Esophagus mucosa (tissue), 1 donor: Measurements from ENCODE around the gene TM4SF20. TPM values are rescaled to one million over a fixed set of nuclear protein-coding genes. Genes with fewer than 3 reads are reported as not detected.

Experiments used
- ATAC-seq: fragments of 200-7000 bp; cut with Tn5 transposase; one replicate; pipeline ENCODE4 v1.9.1; 2020
- total RNA-seq: library from RNA; stranded (reverse); gene quantifications from one replicate; pipeline ENCODE4 v1.2.4, GENCODE V29; 2023
- donor health status: DM: yes; HTN: yes; CAD: no.

The TM4SF20 gene, protein sequence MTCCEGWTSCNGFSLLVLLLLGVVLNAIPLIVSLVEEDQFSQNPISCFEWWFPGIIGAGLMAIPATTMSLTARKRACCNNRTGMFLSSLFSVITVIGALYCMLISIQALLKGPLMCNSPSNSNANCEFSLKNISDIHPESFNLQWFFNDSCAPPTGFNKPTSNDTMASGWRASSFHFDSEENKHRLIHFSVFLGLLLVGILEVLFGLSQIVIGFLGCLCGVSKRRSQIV
- total RNA-seq = not detected

DNA sequence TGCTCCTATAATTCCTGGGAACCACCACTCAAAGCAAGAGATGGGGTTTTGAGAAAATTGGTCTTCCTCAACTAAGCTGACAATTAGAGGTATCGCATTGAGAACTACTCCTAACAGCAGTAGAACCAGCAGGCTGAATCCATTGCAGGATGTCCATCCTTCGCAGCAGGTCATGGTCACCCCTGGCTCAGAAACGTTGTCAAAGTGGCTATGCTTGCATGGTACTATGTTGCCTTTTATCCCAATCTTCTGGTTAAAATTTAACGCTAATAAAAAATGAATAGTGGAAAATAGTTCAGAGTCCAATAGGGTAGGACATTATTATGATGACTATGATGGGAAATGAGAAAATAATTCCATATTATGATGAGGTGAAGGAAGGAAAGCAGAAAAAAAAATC lies at the start of gene TM4SF20:
TM4SF20 (minus strand) TSS at position 212 of the 400 bp plus-strand sequence; CDS start at position 174, 38 bp downstream.
- ATAC-seq = no peak

DNA sequence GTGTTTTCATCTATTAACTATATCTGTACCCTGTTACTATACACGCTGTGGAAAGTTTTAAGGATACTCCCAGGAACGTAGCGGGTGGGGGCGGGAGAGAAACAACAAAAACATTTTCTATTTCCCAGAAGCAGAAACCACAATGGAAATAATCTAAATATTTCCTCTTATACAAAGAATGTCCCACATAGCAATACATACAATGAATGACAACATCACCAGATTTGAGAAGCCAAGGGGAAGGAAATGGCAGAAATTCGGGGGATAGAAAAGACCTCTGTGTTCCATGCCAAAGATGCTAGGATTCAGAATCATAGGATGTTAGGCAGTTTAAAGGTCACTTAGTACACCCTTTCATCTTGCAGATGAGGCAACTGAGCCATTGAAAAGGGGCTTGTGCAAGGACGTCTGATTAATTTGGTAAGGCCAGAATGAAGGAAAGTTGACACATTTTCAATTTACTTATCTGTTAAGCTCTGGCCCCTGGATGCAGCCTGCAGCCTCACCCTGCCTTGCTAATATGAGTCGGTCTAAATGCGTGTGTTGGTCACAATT lies 49.7 kb upstream of the TM4SF20 start:
- no peak for ATAC-seq

DNA sequence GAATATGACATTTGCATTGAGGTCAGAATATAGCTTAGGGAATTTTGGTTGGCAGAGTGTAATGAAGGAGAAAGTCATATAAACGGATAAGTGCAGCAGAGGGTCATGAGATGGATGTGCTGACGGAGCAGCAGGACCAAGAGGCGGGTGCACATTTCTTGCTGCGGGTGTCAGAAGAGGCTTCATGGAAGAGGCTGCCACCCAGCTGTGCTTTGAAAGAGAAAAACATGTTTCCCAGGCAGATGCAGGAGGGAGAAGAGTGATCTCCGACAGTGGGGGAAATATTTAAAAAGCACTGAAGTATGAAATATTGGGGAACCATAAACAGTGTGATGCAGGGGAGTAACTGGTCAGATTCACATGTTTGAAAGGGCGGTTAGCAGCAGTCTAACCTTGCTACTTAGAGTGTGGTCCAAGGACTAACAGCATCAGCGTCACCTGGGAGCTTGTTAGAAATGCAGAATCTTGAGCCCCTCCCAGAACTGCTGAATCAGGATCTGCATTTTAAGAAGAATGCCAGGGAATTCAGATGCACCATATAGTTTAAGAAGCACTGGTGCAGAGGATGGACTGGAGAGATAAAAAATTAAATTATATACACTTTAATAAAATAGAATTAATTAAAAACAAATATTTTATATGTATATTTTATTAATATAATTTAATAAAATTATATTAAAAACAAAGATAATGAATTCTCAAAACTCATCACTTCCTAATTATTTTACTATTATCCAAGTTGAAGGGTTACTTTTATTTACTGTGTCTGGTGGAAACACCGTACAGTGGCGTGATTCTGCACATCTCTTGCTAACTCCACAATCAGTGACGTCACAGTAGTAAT lies 44.8 kb upstream of the TM4SF20 start:
- ATAC-seq = no peak

DNA sequence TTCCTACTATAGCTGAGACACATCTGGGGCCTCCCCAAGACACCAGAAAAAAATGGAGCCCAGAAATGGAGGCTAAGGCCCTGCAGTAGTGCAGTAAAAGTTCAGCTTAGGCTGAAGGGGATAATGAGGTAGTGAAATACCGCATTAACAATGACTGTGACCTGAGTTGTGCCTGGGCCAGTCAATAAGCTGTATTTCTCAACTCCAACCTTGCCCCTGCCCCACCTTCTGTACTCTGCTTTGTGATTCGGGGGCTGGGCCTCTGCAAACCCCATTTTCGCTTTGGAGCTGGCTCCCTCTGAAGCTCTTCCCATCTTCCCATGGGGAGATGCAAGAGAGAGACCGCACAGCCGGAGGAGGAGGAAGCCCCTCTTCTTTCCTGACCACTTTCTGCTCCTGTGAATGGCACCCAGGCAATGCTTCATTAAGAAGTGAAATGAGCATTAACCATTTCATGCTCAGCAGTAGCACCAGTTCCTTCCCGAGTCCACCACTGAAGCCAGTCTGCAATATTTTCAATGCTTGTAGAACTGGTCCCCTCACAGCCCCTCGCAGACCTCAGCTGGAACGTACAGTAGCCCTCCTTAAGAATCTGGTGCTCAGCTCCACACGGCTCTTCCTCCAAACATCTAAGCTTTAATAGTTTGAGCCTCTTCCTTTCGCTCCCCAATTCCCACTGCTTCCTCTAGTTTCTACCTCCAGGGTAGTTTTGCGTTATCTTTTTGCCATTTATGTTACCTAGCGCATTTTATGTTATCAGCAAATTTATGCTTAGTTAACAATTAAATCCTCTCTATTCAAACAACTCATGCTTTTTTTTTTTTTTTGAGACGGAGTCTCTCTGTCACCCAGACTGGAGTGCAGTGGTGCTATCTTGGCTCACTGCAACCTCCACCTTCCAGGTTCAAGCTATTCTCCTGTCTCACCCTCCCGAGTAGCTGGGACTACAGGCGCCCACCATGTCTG lies 41.3 kb upstream of the TM4SF20 start:
- no peak for ATAC-seq

DNA sequence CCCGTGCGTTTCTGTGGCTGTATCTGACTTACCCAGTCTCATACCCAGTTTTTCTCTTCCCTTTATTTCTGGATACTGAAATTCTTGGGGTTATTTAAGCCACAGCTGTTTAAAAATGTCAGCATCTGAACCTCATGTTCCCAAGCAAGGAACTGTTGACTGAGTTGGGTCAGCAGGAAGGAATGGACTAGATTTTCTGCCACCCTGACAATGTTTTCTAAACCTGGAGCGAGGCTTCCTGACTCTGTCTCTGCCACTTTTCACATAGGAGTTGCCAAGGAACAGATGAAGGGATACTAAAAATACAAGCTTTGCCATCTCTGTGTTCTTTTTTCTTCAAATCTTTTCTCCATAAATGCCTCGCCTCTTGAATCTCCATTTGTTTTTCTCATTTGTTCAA lies 37.6 kb upstream of the TM4SF20 start:
- ATAC-seq = no peak

DNA sequence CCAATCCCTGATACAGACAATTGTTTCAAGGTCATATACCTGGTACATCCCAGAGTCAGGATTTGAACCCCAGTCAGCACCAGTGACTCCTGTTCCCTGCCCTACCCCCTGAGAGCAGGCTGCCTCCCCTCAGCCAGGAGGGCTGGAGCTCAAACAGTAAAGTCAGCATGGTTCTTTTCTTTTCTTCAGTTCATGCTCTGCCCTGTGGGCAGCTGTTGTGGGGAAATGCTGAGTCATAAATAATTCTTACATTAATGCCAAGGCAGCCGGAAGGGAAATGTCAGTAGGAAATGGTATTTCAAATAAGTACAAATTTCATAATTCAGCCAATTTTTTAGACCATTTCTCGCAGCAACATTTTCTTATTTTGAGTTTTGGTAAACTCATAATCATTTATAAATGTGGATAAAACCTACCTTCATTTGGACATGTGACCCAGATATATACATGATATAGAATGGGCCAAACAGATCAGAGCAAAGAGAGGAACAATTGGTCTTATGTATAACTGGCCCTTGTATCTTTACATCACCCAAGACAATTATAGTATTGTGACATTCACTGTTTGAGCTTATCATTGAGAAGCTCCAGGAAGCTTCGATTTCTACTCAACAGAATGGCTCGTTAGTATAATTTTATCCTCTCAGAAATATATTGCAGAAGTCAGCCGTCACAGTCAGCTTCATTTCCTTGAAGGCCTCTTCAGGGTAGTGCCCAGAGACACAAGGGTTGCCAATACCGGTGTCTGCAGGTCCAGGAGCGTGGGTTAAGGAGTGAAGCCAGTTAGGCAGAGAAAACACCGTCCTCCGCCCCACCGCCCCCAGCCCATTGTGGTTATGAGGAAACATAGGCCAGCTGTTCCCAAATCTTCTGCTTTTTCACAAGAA lies 36.7 kb upstream of the TM4SF20 start:
- peak; percentile 76 for ATAC-seq

DNA sequence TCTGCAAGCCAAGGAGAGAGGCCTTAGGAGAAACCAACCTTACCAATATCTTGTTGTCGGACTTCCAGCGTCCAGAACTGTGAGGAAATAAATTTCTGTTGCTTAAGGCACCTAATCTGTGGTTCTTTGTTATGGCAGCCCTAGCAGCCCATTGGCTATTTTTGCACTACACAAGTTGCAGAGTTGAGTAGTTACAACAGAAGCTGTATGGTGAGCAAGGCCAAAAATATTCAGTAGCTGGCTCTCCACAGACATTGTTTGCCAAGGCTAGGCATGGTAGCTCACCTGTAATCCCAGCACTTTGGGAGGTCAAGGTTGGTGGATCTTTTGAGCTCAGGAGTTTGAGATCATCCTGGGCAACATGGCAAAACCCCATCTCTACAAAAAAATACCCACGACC lies 35.7 kb upstream of the TM4SF20 start:
- ATAC-seq = peak; percentile 86

DNA sequence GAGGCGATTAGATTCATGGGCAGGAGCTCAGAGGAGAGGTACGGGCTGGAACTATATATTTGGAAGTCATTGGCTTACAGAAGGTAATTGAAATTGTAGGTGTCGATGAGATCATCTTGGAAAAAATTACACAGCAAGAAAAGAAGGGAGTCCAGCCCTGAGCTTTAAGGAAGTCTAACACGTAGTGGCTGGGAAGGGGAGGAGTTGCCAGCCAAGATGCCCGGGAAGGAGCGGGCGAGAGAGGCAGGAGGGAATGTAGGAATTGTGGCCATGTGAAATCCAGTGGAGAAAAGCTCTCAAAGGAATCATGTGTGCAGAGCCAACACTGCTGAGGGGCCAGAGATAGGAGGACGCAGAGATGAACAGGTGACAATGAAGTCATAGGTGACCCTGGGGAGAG lies 34.3 kb upstream of the TM4SF20 start:
- ATAC-seq = peak; percentile 7

DNA sequence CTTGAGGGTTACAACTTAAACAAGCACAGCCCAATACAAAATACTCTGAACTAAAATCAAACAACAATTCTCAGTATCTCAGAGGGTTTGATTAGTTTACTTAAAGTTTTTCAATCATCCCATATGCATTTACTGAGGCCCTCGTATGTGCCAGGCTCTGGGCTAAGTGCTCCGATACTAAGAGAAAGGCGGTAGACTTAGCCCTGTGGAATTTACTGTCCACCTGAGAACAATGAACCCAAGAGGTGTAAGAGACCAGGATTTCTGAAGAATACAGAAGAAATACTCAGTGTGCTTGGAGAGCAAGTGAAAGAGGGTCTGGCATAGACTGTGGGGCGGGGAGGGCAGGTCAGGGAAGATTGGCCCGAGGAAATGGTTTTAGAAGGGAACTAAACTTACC lies 33.8 kb upstream of the TM4SF20 start:
- ATAC-seq = no peak

DNA sequence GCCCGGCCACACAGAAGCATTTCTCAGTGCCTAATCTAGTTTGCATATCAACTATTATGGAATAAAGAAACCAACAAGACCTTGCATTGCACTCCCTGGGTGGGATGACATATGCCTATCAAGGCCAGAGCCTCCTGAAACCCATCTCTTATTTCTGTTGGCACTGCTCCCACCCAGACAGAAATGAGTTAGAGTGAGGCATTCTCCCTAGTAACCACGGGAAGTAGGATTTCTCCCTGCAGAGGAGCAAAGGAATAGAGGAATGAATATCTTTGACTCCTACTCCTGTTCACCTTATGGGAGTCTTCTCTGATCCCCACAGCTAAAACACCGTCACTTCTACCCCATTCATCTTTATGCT lies 32.9 kb upstream of the TM4SF20 start:
- no peak for ATAC-seq

DNA sequence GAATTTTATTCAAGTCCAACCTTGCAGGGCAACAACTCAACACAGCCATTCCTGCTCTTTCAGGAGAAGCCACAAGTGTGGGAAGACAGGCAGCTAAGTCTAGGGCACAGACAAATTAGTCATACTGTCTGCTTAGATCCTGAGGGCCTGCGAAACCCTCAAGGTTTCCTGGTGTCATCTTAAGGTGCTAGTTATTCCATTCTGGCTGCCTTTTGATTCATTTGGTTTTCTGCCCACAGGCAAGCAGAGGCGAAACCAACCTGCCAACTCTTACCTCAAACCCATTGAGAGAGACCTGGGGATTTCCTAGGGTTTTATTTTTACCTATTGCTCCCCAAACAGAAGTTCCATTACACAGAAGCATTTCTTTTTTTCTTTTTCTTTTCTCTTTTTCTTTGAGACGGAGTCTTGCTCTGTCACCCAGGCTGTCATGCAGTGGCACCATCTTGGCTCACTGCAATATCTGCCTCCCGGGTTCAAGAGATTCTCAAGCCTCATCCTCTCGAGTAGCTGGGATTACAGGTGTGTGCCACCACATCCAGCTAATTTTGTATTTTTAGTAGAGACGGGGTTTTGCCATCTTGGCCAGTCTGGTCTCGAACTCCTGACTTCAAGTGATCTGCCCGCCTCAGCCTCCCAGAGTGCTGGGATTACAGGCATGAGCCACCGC lies 32.3 kb upstream of the TM4SF20 start:
- peak; percentile 64 for ATAC-seq

DNA sequence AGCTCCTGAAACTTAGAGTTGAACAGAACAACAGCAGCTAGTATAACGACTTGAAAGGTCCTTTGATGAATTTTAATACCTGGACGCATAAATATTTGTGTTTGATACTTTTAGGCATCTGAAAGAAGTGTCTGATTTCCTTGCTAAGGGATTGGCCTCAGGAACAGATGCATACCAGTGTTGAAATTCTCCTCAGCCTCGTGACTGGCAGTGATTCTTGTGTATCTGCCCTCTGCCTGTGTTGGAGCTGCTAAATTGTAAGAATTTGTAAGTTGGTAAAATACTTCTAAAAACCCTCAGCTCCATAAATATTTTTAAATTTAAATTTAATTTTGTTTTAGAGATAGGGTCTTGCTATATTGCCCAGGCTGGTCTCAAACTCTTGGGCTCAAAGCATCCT lies 31.1 kb upstream of the TM4SF20 start:
- ATAC-seq = no peak

DNA sequence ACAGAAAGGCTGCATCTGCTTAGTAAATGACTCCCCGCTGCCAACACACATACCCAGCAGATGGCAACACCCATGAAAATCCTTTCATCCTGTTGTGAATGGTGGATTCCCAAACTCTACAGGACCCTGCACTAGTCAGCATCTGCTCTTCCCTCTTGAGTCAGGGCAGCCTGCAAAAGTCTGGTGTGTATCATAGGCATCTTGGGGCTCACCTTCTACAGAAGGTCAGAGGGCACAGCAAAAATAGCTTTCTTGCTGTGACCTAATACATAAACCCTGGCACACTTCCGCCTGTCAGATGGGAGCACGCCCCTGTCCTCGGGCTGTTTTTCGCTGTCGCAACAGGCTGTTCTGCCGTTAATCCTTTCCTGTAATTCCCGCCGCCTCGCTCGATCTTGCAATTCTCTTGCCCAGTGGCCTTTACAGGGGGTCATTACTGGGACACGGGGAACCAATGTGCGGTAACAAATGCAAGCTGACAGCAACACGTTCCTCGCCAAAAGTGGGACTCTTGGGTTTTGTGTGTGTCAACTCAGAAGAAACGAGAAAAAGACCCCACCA lies 28.6 kb upstream of the TM4SF20 start:
- peak; percentile 91 for ATAC-seq

DNA sequence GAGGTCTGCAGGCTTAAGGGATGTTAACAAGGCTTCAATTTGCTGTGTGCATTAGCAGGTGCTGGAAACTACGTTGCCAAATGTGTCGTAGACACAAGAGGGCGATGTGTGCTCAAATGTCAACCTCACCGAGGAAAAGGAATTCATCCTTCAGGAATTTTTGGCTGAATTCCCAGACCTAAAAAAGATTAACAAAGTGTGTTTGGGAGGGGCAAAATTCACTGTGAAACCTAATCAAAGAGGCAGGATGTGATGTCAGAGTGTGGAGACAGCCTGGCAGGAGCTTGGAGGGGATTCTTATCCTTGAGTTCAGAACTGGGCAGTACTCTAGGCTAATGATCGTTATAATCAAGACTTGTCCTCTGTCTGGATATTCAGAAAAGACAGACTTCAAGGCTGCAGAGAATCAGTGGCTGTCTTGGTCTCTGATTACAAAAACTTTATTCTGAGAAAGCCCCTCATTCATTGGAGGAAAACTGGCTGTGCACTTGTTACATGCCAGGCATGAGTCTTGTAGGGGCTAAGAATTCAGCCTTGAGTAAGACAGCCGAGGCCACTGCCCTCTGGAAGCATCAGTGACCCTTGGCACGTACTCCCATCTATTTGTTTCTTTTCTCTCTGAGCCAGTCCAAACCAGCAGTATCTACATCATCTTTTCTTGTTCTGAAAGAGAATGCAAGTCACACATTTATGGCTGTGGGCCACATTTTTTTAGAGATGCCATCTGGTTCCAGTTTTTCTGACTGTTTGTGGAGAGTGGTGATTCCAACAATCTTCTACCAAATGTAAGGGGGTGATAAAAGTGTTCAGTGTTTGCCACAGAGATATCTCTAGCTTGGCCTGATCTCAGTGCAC lies 27.3 kb upstream of the TM4SF20 start:
- ATAC-seq = peak; percentile 58

DNA sequence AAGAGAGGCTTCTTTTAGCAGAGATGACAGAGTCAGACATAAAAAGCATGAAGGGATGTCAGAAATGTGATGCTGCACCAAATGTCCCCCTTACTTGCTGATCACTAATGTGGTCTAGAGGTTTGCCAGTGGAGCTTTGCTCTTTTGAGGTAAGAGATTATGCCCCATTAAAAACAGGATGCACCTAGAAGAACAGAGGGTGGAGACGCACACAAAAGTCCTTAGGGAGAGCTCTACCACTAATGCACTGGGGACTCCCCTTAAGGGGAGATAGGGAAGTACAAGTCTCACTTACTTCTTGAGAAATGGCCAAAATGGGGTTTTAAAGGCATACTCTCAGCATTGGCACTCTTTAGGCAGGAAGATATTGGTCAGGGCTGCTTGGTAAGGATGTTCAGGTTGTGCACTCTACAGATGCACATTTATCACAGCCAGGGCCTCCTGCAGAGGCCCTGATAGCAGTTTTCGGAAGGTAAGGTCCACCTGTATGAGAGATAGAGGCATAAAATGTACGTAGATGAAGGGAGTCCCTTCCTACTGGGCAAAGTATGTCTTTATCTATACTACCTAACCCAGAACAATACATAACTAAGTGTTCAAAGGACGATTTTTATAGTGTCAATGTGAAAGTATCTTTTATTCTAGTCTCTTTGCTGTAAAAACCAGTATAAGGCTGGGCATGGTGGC lies 25.6 kb upstream of the TM4SF20 start:
- no peak for ATAC-seq

DNA sequence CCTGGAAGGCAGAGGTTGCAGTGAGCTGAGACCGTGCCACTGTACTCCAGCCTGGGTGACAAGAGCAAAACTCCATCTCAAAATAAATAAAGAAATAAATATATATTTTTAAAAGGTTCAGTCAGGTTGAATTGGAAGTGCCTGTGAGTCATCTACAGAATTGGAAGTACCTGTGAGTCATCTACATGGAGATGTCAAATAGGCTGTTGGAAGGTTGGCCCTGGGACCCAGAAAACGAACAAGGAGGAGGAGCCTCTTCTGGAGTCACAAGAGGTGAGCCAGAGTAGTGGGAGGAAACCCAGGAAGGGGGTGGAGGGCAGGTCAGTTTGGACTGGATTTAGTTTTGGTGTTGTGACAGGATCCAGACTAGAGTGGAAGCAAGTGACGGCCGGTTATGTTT lies 23.9 kb upstream of the TM4SF20 start:
- ATAC-seq = peak; percentile 48

DNA sequence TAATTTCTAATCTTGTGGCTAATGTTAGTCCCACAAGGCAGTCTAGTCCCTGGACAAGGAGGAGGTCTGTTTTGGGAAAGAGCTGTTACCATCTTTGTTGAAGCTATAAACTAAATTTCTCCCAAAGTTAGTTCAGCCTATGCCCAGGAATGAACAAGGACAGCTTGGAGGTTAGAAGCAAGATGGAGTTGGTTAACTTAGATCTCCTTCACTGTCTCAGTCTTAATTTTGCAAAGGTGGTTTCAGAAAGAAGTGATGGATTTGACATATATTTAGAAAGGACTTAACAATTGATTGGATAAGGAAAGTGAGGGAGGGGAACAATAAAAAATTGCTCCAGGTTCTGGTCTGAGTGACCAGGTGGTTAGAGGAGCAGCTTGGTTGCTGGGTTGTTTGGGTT lies 23.2 kb upstream of the TM4SF20 start:
- no peak for ATAC-seq

DNA sequence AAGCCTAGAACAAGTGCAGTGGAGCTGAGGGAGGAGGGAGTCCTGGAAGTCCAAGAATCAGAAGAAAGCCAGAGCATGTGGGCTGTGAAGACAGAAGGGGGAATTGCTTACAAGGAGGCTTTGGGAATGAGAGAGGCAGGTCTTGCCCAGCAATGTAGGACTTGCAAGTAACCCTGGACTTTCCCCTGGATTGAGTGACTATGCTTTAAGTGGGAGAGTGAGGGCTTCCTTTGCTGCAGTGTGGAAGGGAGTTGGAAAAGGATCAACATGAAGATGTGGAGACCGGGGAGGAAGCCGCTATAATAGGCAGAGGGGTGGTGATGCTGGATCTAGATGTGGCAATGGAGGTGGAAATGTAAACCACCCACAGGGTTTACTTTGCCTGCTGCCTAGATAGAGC lies 22.4 kb upstream of the TM4SF20 start:
- peak; percentile 35 for ATAC-seq
